Stimulated activated CD4-positive, alpha-beta T cell treated with anti-CD3 and anti-CD28 coated beads, Interleukin-15, amount 100 ng/mL, for 1 hour (primary cell): ENCODE data around the gene PICK1.

Source experiments
- DNase-seq, 2 donors: peaks; one replicate each; pipeline ENCODE4 v3.0.0-alpha.2; 2020; ENCODE audit warnings: low read depth in 1 of 2, low spot score in 1 of 2

Gene PICK1

GRCh38 chr22:38049812-38050619 is 7.2 kb upstream of the PICK1 start:
- DNase-seq = no peak

- DNase-seq = no peak
These were observed 6.5 kb upstream of the PICK1 start for GRCh38 chr22:38050720-38051119.

GRCh38 chr22:38051261-38051660 is 5.9 kb upstream of the PICK1 start:
- no peak for DNase-seq

GRCh38 chr22:38051900-38052862 is 5.0 kb upstream of the PICK1 start:
- peak; percentile 49 to 64 for DNase-seq

- DNase-seq = no peak
These were observed 5.6 kb downstream of the PICK1 start for GRCh38 chr22:38062791-38063190.

- no peak for DNase-seq
These were observed 8.3 kb downstream of the PICK1 start for GRCh38 chr22:38065539-38065938.

- DNase-seq = no peak
These were observed 9.3 kb downstream of the PICK1 start for GRCh38 chr22:38066381-38067027.

GRCh38 chr22:38067028-38067415 is 9.8 kb downstream of the PICK1 start:
- no peak for DNase-seq

GRCh38 chr22:38067761-38068360 is 10.7 kb downstream of the PICK1 start:
- no peak for DNase-seq

- DNase-seq = no peak
These were observed 11.6 kb downstream of the PICK1 start for GRCh38 chr22:38068641-38069371.

GRCh38 chr22:38069372-38070249 is 12.4 kb downstream of the PICK1 start:
- no peak for DNase-seq

- no peak for DNase-seq
These were observed 13.2 kb downstream of the PICK1 start for GRCh38 chr22:38070250-38070921.

GRCh38 chr22:38071421-38072321 is 14.5 kb downstream of the PICK1 start:
- DNase-seq = no peak

GRCh38 chr22:38072322-38073149 is 15.3 kb downstream of the PICK1 start:
- DNase-seq = no peak

GRCh38 chr22:38073150-38074130 is 16.2 kb downstream of the PICK1 start:
- DNase-seq = no peak
